Endothelial cell of umbilical vein (primary cell): ENCODE measurements around the gene SNX33. TPM values are rescaled to one million over a fixed set of nuclear protein-coding genes. Genes with fewer than 3 reads are reported as not detected.

ENCODE experiments used
- BruUV-seq: library from RNA; stranded (reverse); fragments of 400-500 nt; replicated peaks from 2 replicates; lab custom pipeline; 2021; lab: Mats Ljungman, UMichigan
- CTCF ChIA-PET: fragments of 300-600, 350-600 bp; sonication (Branson Sonifier 250); formaldehyde crosslinking; loops from one replicate; lab custom pipeline; 2021; ENCODE audit warnings: antibody characterized with exemption, inconsistent platforms; lab: Charles Lee
- POLR2A ChIA-PET: fragments of 300-600, 350-600 bp; sonication (Branson Sonifier 250); formaldehyde crosslinking; loops from one replicate; lab custom pipeline; 2021; ENCODE audit warnings: antibody characterized with exemption, inconsistent platforms; lab: Charles Lee
- DNase-seq: peaks from one replicate; pipeline ENCODE4 v3.0.0-alpha.2; 2011; ENCODE audit warnings: low read depth, low spot score
- FAIRE-seq: peaks from 2 replicates; lab custom pipeline; 2011; peaks lifted over from hg19 to GRCh38; lab: Jason Lieb, UNC
- H2AFZ ChIP-seq: 2 replicates; pipeline ENCODE4 v1.6.0; 2012; ENCODE audit warnings: low read depth, low read length, control low read depth, inconsistent platforms
- H3K27ac ChIP-seq: 2 replicates; pipeline ENCODE4 v1.5.1; 2011; ENCODE audit warnings: low read depth, mild to moderate bottlenecking, control low read depth, low read length, moderate library complexity; ENCODE audit not compliant: insufficient read depth
- H3K27me3 ChIP-seq, 2 experiments: 2 replicates each; pipeline versions ENCODE4 v1.6.0 to v1.6.1; 2011; ENCODE audit warnings: low read length in 2 of 2, mixed read lengths in 1 of 2; ENCODE audit not compliant: control insufficient read depth in 2 of 2, insufficient read depth in 2 of 2
- H3K36me3 ChIP-seq, 2 experiments: 2 replicates in 1 of 2; 3 replicates in 1 of 2; pipeline ENCODE4 v1.5.1; 2011; ENCODE audit warnings: low read length in 2 of 2, mild to moderate bottlenecking in 1 of 2, moderate library complexity in 1 of 2; ENCODE audit not compliant: control insufficient read depth in 2 of 2, insufficient read depth in 2 of 2; ENCODE audit errors: extremely low read depth in 1 of 2
- H3K4me1 ChIP-seq: 3 replicates; pipeline ENCODE4 v1.5.1; 2011; ENCODE audit warnings: mild to moderate bottlenecking, low read length; ENCODE audit not compliant: control insufficient read depth, insufficient read depth; ENCODE audit errors: extremely low read depth
- H3K4me2 ChIP-seq: 2 replicates; pipeline ENCODE4 v1.6.1; 2011; ENCODE audit warnings: low read length, control low read depth, mixed read lengths; ENCODE audit not compliant: insufficient read depth
- H3K4me3 ChIP-seq, 3 experiments: fragments of 200-600 bp in 1 of 3; sonication (generic), shearing (Covaris generic) in 1 of 3; replicated peaks in 1 of 3; 2 replicates each; pipeline ENCODE4 v1.5.1; 2011 to 2016; ENCODE audit warnings: control low read depth in 3 of 3, low read length in 3 of 3, mild to moderate bottlenecking in 2 of 3, inconsistent platforms in 1 of 3, low read depth in 1 of 3, moderate library complexity in 1 of 3; ENCODE audit not compliant: insufficient read depth in 1 of 3
- H3K79me2 ChIP-seq: 2 replicates; pipeline ENCODE4 v1.6.0; 2012; ENCODE audit warnings: low read length, inconsistent platforms; ENCODE audit not compliant: control insufficient read depth, insufficient read depth
- H3K9ac ChIP-seq: replicated peaks from 2 replicates; pipeline ENCODE3; 2011; ENCODE audit warnings: low read length, control low read depth; ENCODE audit not compliant: insufficient read depth; ENCODE audit errors: extremely low read depth
- H3K9me1 ChIP-seq: replicated peaks from 3 replicates; pipeline ENCODE4 v1.6.0; 2011; ENCODE audit warnings: mild to moderate bottlenecking, low read length; ENCODE audit not compliant: control insufficient read depth, insufficient read depth; ENCODE audit errors: extremely low read depth
- H3K9me3 ChIP-seq: replicated peaks from 2 replicates; pipeline ENCODE4 v1.5.1; 2012; ENCODE audit warnings: low read length, inconsistent platforms; ENCODE audit not compliant: control insufficient read depth, insufficient read depth
- H4K20me1 ChIP-seq: replicated peaks from 2 replicates; pipeline ENCODE3; 2011; ENCODE audit warnings: mild to moderate bottlenecking, low read length; ENCODE audit not compliant: control insufficient read depth, insufficient read depth; ENCODE audit errors: extremely low read depth
- MYC ChIP-seq: IDR thresholded peaks from one replicate; pipeline ENCODE4 v1.6.1; 2011; ENCODE audit warnings: mild to moderate bottlenecking, low read depth, low read length
- POLR2AphosphoS5 ChIP-seq: IDR thresholded peaks from 2 replicates; pipeline ENCODE4 v1.6.1; 2012; ENCODE audit warnings: low read depth, mild to moderate bottlenecking, control low read depth, low read length, moderate library complexity; ENCODE audit not compliant: insufficient read depth
- dilution Hi-C: fragments of 300-500 bp; cut with MboI; formaldehyde crosslinking; loops from one replicate; pipeline ENCODE4 v1.15.0; 2019; ENCODE audit warnings: low sequenced_read_pairs; ENCODE audit not compliant: extremely low pct_ligation_motif_present
- intact Hi-C: fragments of 100-400 bp; cut with micrococcal nuclease; formaldehyde crosslinking; loops from one replicate; pipeline ENCODE4 v1.10.0; 2022
- polyA plus RNA-seq, 4 experiments: library from polyadenylated mRNA; depleted of rRNA in 3 of 4; stranded (reverse) in 3 of 4; unstranded in 1 of 4; fragments of >200 nt; gene quantifications; 2 replicates each; pipeline versions ENCODE4 v1.2.1 to v1.2.3, GENCODE V29; 2011 to 2012; ENCODE audit warnings: missing spikeins in 1 of 4
- total RNA-seq: library from RNA; stranded (reverse); gene quantifications from 2 replicates; pipeline ENCODE4 v1.2.3, GENCODE V29; 2021
- TF ChIP-seq, protein P1 (sequence below): IDR thresholded peaks from 2 replicates; pipeline ENCODE4 v1.6.1; 2011; ENCODE audit not compliant: insufficient read depth, insufficient read length
- TF ChIP-seq, protein P2 (sequence below), 2 donors: IDR thresholded peaks; 1 replicate in 1 of 2; 2 replicates in 1 of 2; pipeline ENCODE4 v1.5.1; 2011; ENCODE audit warnings: low read length in 2 of 2, mild to moderate bottlenecking in 2 of 2, moderate library complexity in 2 of 2, control low read depth in 1 of 2, inconsistent platforms in 1 of 2, low read depth in 1 of 2; ENCODE audit not compliant: insufficient read depth in 1 of 2; ENCODE audit errors: extremely low read depth in 1 of 2

The SNX33 gene
- total and polyA plus RNA-seq, 2 donors (not counting 3 experiments of a cell fraction or from before 2014, with no cell fraction given): 7.9 to 12.6 TPM

DNA sequence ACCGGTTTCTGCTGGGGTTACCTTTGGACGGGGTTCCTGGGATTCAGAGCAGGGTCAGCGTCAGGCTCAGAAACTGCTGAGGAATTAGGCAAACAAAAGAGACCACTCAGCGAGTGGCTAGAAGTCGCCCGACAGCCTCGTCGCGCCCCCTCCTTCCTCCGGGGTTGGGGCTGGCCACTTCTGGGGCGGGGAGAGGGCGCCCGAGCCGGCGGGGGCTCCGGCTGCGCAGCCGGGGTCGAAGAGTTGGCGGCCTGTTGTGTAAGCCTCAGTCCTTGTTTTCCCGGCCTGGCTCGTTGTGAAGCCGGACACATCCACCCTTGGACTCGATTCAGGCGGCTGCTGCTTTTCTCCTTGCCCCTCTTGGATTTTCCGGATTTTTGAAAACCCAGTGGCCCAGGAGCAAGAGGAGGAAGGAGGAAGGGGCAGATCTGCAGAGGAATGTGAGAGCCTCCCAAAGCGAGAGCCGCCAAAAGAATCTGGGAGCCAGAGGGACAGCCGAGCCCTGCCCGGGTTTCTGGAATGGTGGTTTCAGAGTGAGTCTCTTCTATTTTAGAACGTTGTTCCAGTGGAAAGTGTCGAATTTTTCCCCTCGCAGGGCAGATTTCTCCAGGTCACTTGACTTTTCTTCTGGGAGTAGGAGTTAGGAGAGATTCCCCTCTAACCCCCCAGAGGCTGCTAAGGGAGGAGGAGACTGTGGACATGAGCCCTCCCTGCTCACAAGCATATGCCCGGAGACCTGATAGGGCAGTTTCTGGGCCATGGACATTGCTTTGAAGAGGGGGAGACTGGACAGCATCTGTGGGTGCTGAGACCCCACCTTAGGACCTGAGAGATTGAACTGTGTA lies 666 bp downstream of the SNX33 start:
- H2AFZ ChIP-seq: peak overlapping the region; percentile 79
- peak overlapping the region; percentile 67 for H3K9ac ChIP-seq
- H3K4me1 ChIP-seq: peaks cover 29% of the 10 kb centered on the region
- H3K4me3 ChIP-seq: peak overlapping the region; percentile 53 to 72 (median 64)
- peaks cover 0 to 2% of the 10 kb centered on the region in 2 experiments for H3K36me3 ChIP-seq
- no peak for DNase-seq
- H3K27me3 ChIP-seq: no peaks in the 10 kb centered on the region
- no peaks in the 10 kb centered on the region for H3K9me3 ChIP-seq
- no peak for TF ChIP-seq POLR2AphosphoS5
- TF ChIP-seq, protein P1, sequence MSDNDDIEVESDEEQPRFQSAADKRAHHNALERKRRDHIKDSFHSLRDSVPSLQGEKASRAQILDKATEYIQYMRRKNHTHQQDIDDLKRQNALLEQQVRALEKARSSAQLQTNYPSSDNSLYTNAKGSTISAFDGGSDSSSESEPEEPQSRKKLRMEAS: no peak
- TF ChIP-seq, protein P2, sequence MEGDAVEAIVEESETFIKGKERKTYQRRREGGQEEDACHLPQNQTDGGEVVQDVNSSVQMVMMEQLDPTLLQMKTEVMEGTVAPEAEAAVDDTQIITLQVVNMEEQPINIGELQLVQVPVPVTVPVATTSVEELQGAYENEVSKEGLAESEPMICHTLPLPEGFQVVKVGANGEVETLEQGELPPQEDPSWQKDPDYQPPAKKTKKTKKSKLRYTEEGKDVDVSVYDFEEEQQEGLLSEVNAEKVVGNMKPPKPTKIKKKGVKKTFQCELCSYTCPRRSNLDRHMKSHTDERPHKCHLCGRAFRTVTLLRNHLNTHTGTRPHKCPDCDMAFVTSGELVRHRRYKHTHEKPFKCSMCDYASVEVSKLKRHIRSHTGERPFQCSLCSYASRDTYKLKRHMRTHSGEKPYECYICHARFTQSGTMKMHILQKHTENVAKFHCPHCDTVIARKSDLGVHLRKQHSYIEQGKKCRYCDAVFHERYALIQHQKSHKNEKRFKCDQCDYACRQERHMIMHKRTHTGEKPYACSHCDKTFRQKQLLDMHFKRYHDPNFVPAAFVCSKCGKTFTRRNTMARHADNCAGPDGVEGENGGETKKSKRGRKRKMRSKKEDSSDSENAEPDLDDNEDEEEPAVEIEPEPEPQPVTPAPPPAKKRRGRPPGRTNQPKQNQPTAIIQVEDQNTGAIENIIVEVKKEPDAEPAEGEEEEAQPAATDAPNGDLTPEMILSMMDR (IDR thresholded peaks at IDR 0.05; ENCODE audit: extremely low read depth in 1 of 2, insufficient read depth in 1 of 2, low read depth in 1 of 2, low read length in 2 of 2): no peak
- TF ChIP-seq MYC: no peak
- ChIA-PET CTCF (interaction anchor here (0.6 to 2.9 kb wide), 20 partner anchors 10 to 308 kb away, joined by 3 to 34 read pairs (median 10); partner anchors contain the start of genes IMP3, MAN2C1, PTPN9 and SIN3A), POLR2A (no interaction called here)
- FAIRE-seq: peak; percentile 75
- intact Hi-C loops: loop anchor here (1.0 kb wide), 2 partner anchors 8 to 35 kb away; partner anchors contain the start of gene IMP3
- H3K9me1 ChIP-seq: no peaks in the 10 kb centered on the region
- peak overlapping the region; percentile 78 for H3K4me2 ChIP-seq
- no peaks in the 10 kb centered on the region for H4K20me1 ChIP-seq
- dilution Hi-C loops: no loop called here
- peaks cover 3% of the 10 kb centered on the region for H3K79me2 ChIP-seq
- peak overlapping the region; percentile 37 for H3K27ac ChIP-seq
- TSS peak; percentile 39 for BruUV-seq
